ENCODE measurements around the gene ST7. TPM values are rescaled to one million over a fixed set of nuclear protein-coding genes. Genes with fewer than 3 reads are reported as not detected.

The ST7 gene
- total RNA-seq, 1 donor from 2014 or later, result 39.3 TPM

GRCh38 chr7:117014099-117014656 lies 60.9 kb downstream of the ST7 start:
- H4K20me1 ChIP-seq (ENCODE audit: insufficient read depth, low read length), result peaks cover 5% of the 10 kb centered on the region
- no peak overlapping the region for H3K4me3 ChIP-seq (ENCODE audit: insufficient read depth, low read depth, low read length)
- no peaks in the 10 kb centered on the region for H3K9me3 Mint-ChIP-seq (ENCODE audit: unreplicated experiment)
- H3K4me1 ChIP-seq (ENCODE audit: insufficient read depth, low read length), result peaks cover 16% of the 10 kb centered on the region
- peaks cover 2% of the 10 kb centered on the region for H3K36me3 Mint-ChIP-seq (ENCODE audit: low read depth, unreplicated experiment)
- no peak overlapping the region for H3K4me3 Mint-ChIP-seq (ENCODE audit: unreplicated experiment)
- no peak overlapping the region for H3K27ac Mint-ChIP-seq (ENCODE audit: unreplicated experiment)
- H3K9me3 ChIP-seq (ENCODE audit: insufficient read depth, low read depth, low read length), result no peaks in the 10 kb centered on the region
- no peak overlapping the region for H2AFZ ChIP-seq (ENCODE audit: low read depth, low read length)
- H3K4me2 ChIP-seq (ENCODE audit: low read length), result no peak overlapping the region
- no peak overlapping the region for H3K27ac ChIP-seq (ENCODE audit: low read depth, low read length)
- peaks cover 35% of the 10 kb centered on the region for H3K79me2 ChIP-seq (ENCODE audit: insufficient read depth, low read length)
- TF ChIP-seq EZH2 (IDR thresholded peaks at IDR 0.05; ENCODE audit: insufficient read depth, low read length), result no peak
- TF ChIP-seq CTCF (IDR thresholded peaks at IDR 0.05; ENCODE audit: insufficient read depth, low read depth, low read length), result no peak
- no peak overlapping the region for H3K9ac ChIP-seq (ENCODE audit: low read length)
- H3K36me3 ChIP-seq (ENCODE audit: insufficient read depth, low read length), result no peaks in the 10 kb centered on the region
- DNase-seq (ENCODE audit: low read depth) (no peak), FAIRE-seq (no peak)
- H3K4me1 Mint-ChIP-seq (ENCODE audit: low read depth, unreplicated experiment), result peaks cover 46% of the 10 kb centered on the region
- no peaks in the 10 kb centered on the region for H3K27me3 Mint-ChIP-seq (ENCODE audit: low read depth, unreplicated experiment)
- no peaks in the 10 kb centered on the region for H3K27me3 ChIP-seq (ENCODE audit: insufficient read depth, low read length)

- no peaks in the 10 kb centered on the region for H3K9me3 Mint-ChIP-seq (ENCODE audit: unreplicated experiment)
- Histone ChIP-seq H4K20me1 (ENCODE audit: insufficient read depth, low read length) (peaks cover 5% of the 10 kb centered on the region), H3K27me3 (ENCODE audit: insufficient read depth, low read length) (no peaks in the 10 kb centered on the region), H3K4me1 (ENCODE audit: insufficient read depth, low read length) (peaks cover 17% of the 10 kb centered on the region), H3K36me3 (ENCODE audit: insufficient read depth, low read length) (no peaks in the 10 kb centered on the region), H3K4me2 (ENCODE audit: low read length) (peak overlapping the region; percentile 30), H3K27ac (ENCODE audit: low read depth, low read length) (no peak overlapping the region), H3K9ac (ENCODE audit: low read length) (no peak overlapping the region), H3K4me3 (ENCODE audit: insufficient read depth, low read depth, low read length) (no peak overlapping the region), H2AFZ (ENCODE audit: low read depth, low read length) (no peak overlapping the region), H3K9me3 (ENCODE audit: insufficient read depth, low read depth, low read length) (no peaks in the 10 kb centered on the region), H3K79me2 (ENCODE audit: insufficient read depth, low read length) (peaks cover 33% of the 10 kb centered on the region)
- no peak overlapping the region for H3K27ac Mint-ChIP-seq (ENCODE audit: unreplicated experiment)
- peaks cover 40% of the 10 kb centered on the region for H3K4me1 Mint-ChIP-seq (ENCODE audit: low read depth, unreplicated experiment)
- FAIRE-seq, result no peak
- H3K4me3 Mint-ChIP-seq (ENCODE audit: unreplicated experiment), result no peak overlapping the region
- DNase-seq (ENCODE audit: low read depth), result peak; percentile 54
- peaks cover 2% of the 10 kb centered on the region for H3K36me3 Mint-ChIP-seq (ENCODE audit: low read depth, unreplicated experiment)
- no peaks in the 10 kb centered on the region for H3K27me3 Mint-ChIP-seq (ENCODE audit: low read depth, unreplicated experiment)
- TF ChIP-seq CTCF (IDR thresholded peaks at IDR 0.05; ENCODE audit: insufficient read depth, low read depth, low read length), result no peak
- no peak for TF ChIP-seq EZH2 (IDR thresholded peaks at IDR 0.05; ENCODE audit: insufficient read depth, low read length)
These were observed 61.4 kb downstream of the ST7 start for GRCh38 chr7:117014673-117015133.
